ENCODE measurements around the gene L3MBTL1. TPM values are rescaled to one million over a fixed set of nuclear protein-coding genes. Genes with fewer than 3 reads are reported as not detected.

The L3MBTL1 gene
- total and polyA plus RNA-seq, 2 donors from 2014 or later = 4.8 to 16.2 TPM

- TF ChIP-seq, protein P1, sequence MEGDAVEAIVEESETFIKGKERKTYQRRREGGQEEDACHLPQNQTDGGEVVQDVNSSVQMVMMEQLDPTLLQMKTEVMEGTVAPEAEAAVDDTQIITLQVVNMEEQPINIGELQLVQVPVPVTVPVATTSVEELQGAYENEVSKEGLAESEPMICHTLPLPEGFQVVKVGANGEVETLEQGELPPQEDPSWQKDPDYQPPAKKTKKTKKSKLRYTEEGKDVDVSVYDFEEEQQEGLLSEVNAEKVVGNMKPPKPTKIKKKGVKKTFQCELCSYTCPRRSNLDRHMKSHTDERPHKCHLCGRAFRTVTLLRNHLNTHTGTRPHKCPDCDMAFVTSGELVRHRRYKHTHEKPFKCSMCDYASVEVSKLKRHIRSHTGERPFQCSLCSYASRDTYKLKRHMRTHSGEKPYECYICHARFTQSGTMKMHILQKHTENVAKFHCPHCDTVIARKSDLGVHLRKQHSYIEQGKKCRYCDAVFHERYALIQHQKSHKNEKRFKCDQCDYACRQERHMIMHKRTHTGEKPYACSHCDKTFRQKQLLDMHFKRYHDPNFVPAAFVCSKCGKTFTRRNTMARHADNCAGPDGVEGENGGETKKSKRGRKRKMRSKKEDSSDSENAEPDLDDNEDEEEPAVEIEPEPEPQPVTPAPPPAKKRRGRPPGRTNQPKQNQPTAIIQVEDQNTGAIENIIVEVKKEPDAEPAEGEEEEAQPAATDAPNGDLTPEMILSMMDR (IDR thresholded peaks at IDR 0.05; ENCODE audit: borderline replicate concordance, extremely low read depth, insufficient read depth) = no peak
- DNase-seq (peak in 1 of 5 donors; percentile 5), FAIRE-seq (no peak)
- intact Hi-C loops (cut with DNase I) = no loop called here
- Histone ChIP-seq H3K9ac (ENCODE audit: low read length in 3 of 3) (no peak overlapping the region), H3K36me3 (ENCODE audit: control insufficient read depth in 2 of 3, insufficient read depth in 3 of 3, low read length in 3 of 3) (no peaks in the 10 kb centered on the region), H3K9me3 (ENCODE audit: control insufficient read depth in 2 of 3, insufficient read depth in 1 of 3, low read length in 3 of 3) (no peaks in the 10 kb centered on the region), H3K4me1 (ENCODE audit: control insufficient read depth in 2 of 3, insufficient read depth in 2 of 3, low read depth in 1 of 3, low read length in 3 of 3) (peaks cover 0 to 8% (median 0%) of the 10 kb centered on the region in 3 donors), H3K4me3 (ENCODE audit: low read length in 3 of 3) (peak overlapping the region in 1 of 3 donors; percentile 60), H3K27ac (ENCODE audit: low read depth in 2 of 2, low read length in 2 of 2) (no peak overlapping the region), H3K27me3 (ENCODE audit: control insufficient read depth, insufficient read depth, low read length) (no peaks in the 10 kb centered on the region)
These were observed 1.1 kb downstream of the L3MBTL1 start for GRCh38 chr20:43508604-43509040.

DNA sequence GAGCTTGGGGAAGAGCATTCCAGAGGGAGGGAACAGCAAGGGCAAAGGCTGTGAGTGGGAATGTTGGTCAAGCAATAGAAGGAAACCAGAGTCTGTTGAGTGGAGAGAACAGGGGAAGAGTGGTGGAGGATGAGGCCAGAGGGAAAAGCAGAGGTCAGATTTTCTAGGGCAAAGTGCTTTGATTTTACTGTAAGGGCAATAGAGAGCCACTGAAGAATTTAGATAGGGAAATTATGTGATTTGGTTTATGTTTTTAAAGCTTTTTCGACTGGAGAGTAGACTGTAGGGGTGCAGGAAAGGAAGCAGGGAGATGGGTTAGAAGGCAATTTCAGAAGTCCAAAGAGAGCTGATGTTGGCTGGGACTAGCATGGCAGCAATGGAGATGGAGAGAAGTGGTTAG is 4.4 kb downstream of the L3MBTL1 start:
- Histone ChIP-seq H3K4me3 (ENCODE audit: low read length in 3 of 3) (no peak overlapping the region), H3K4me1 (ENCODE audit: control insufficient read depth in 2 of 3, insufficient read depth in 2 of 3, low read depth in 1 of 3, low read length in 3 of 3) (peaks cover 0 to 15% (median 0%) of the 10 kb centered on the region in 3 donors), H3K36me3 (ENCODE audit: control insufficient read depth in 2 of 3, insufficient read depth in 3 of 3, low read length in 3 of 3) (no peaks in the 10 kb centered on the region), H3K27ac (ENCODE audit: low read depth in 2 of 2, low read length in 2 of 2) (no peak overlapping the region), H3K27me3 (ENCODE audit: control insufficient read depth, insufficient read depth, low read length) (no peaks in the 10 kb centered on the region), H3K9ac (ENCODE audit: low read length in 3 of 3) (no peak overlapping the region), H3K9me3 (ENCODE audit: control insufficient read depth in 2 of 3, insufficient read depth in 1 of 3, low read length in 3 of 3) (no peaks in the 10 kb centered on the region)
- DNase-seq (no peak), FAIRE-seq (no peak)
- intact Hi-C loops (cut with DNase I) = no loop called here
- TF ChIP-seq, protein P1 (IDR thresholded peaks at IDR 0.05; ENCODE audit: borderline replicate concordance, extremely low read depth, insufficient read depth) = no peak

- peak overlapping the region; percentile 38 to 76 (median 74) for H3K4me3 ChIP-seq (ENCODE audit: low read length in 3 of 3)
- DNase-seq (peak in 1 of 5 donors; percentile 52), FAIRE-seq (no peak)
- H3K27me3 ChIP-seq (ENCODE audit: control insufficient read depth, insufficient read depth, low read length) = no peaks in the 10 kb centered on the region
- no peaks in the 10 kb centered on the region for H3K9me3 ChIP-seq (ENCODE audit: control insufficient read depth in 2 of 3, insufficient read depth in 1 of 3, low read length in 3 of 3)
- H3K27ac ChIP-seq (ENCODE audit: low read depth in 2 of 2, low read length in 2 of 2) = no peak overlapping the region
- H3K36me3 ChIP-seq (ENCODE audit: control insufficient read depth in 2 of 3, insufficient read depth in 3 of 3, low read length in 3 of 3) = no peaks in the 10 kb centered on the region
- intact Hi-C loops (cut with DNase I) = no loop called here
- TF ChIP-seq, protein P1 (IDR thresholded peaks at IDR 0.05; ENCODE audit: borderline replicate concordance, extremely low read depth, insufficient read depth) = no peak
- H3K4me1 ChIP-seq (ENCODE audit: control insufficient read depth in 2 of 3, insufficient read depth in 2 of 3, low read depth in 1 of 3, low read length in 3 of 3) = peaks cover 0 to 12% (median 0%) of the 10 kb centered on the region in 3 donors
- H3K9ac ChIP-seq (ENCODE audit: low read length in 3 of 3) = peak overlapping the region in 2 of 3 donors; percentile 30 to 58
These were observed 6.0 kb downstream of the L3MBTL1 start for GRCh38 chr20:43513372-43513930.

Data from kidney (tissue), 14 donors.